IMR-90 (cell line): ENCODE results near the gene HNRNPH2. TPM values are rescaled to one million over a fixed set of nuclear protein-coding genes. Genes with fewer than 3 reads are reported as not detected.

Source experiments
- ATAC-seq: fragments of 200-7000 bp; cut with Tn5 transposase; 2 replicates; pipeline ENCODE4 v1.9.1; 2020; ENCODE audit warnings: low read depth, mild to moderate bottlenecking, moderate library complexity
- BruUV-seq: library from RNA; stranded (reverse); fragments of 400-500 nt; replicated peaks from 2 replicates; lab custom pipeline; 2021; lab: Mats Ljungman, UMichigan
- CTCF ChIA-PET: fragments of 300-600 bp; formaldehyde crosslinking; extraction: SDS; loops from one replicate; lab custom pipeline; 2021; ENCODE audit warnings: antibody characterized with exemption; lab: Yijun Ruan, JAX
- POLR2A ChIA-PET: fragments of 300-600 bp; sonication (Branson Sonifier 250); formaldehyde crosslinking; loops from one replicate; lab custom pipeline; 2022; ENCODE audit warnings: antibody characterized with exemption; ENCODE audit not compliant: unreplicated experiment; lab: Charles Lee
- DNase-seq: peaks from one replicate; pipeline ENCODE4 v3.0.0; 2013
- H2AFZ ChIP-seq: replicated peaks from 2 replicates; pipeline ENCODE3; 2013; ENCODE audit warnings: low read length, mild to moderate bottlenecking; ENCODE audit not compliant: poor library complexity
- H2AK5ac ChIP-seq: 2 replicates; pipeline ENCODE4 v1.6.1; 2013; ENCODE audit warnings: low read depth, low read length, inconsistent platforms
- H2AK9ac ChIP-seq: replicated peaks from 2 replicates; pipeline ENCODE3; 2013; ENCODE audit warnings: mild to moderate bottlenecking, low read depth, low read length, moderate library complexity; ENCODE audit not compliant: poor library complexity
- H2BK120ac ChIP-seq: 2 replicates; pipeline ENCODE4 v1.6.1; 2013; ENCODE audit warnings: low read depth, low read length, inconsistent platforms
- H2BK15ac ChIP-seq: 3 replicates; pipeline ENCODE4 v1.6.1; 2013; ENCODE audit warnings: low read depth, low read length, inconsistent platforms
- H2BK20ac ChIP-seq: 2 replicates; pipeline ENCODE4 v1.6.1; 2013; ENCODE audit warnings: low read depth, mild to moderate bottlenecking, inconsistent platforms, low read length, moderate library complexity
- H2BK5ac ChIP-seq: 2 replicates; pipeline ENCODE4 v1.6.1; 2013; ENCODE audit warnings: mild to moderate bottlenecking, low read depth, low read length, inconsistent platforms; ENCODE audit not compliant: poor library complexity, severe bottlenecking
- H3K14ac ChIP-seq: replicated peaks from 2 replicates; pipeline ENCODE4 v1.6.1; 2013; ENCODE audit warnings: low read depth, low read length, inconsistent platforms
- H3K18ac ChIP-seq: 2 replicates; pipeline ENCODE4 v1.6.1; 2013; ENCODE audit warnings: low read depth, low read length, control low read depth
- H3K23ac ChIP-seq: 2 replicates; pipeline ENCODE4 v1.6.1; 2013; ENCODE audit warnings: low read depth, low read length, inconsistent platforms
- H3K27ac ChIP-seq: 2 replicates; pipeline ENCODE4 v1.5.1; 2013; ENCODE audit warnings: mild to moderate bottlenecking, control low read depth, low read length; ENCODE audit not compliant: insufficient read depth
- H3K27me3 ChIP-seq: 2 replicates; pipeline ENCODE4 v1.6.1; 2013; ENCODE audit warnings: low read length; ENCODE audit not compliant: control insufficient read depth, insufficient read depth
- H3K36me3 ChIP-seq: 2 replicates; pipeline ENCODE4 v1.6.1; 2013; ENCODE audit warnings: low read length, mixed read lengths; ENCODE audit not compliant: control insufficient read depth, insufficient read depth
- H3K4ac ChIP-seq: 2 replicates; pipeline ENCODE4 v1.6.1; 2013; ENCODE audit warnings: low read depth, low read length, inconsistent platforms
- H3K4me1 ChIP-seq: 2 replicates; pipeline ENCODE4 v1.6.1; 2013; ENCODE audit warnings: low read length, mixed read lengths; ENCODE audit not compliant: control insufficient read depth, insufficient read depth
- H3K4me2 ChIP-seq: 2 replicates; pipeline ENCODE4 v1.6.1; 2013; ENCODE audit warnings: low read depth, mild to moderate bottlenecking, control low read depth, low read length, moderate library complexity
- H3K4me3 ChIP-seq: 2 replicates; pipeline ENCODE4 v1.5.1; 2013; ENCODE audit warnings: low read depth, mild to moderate bottlenecking, control low read depth, low read length, moderate library complexity; ENCODE audit not compliant: insufficient read depth
- H3K56ac ChIP-seq: 2 replicates; pipeline ENCODE4 v1.6.1; 2013; ENCODE audit warnings: low read length, inconsistent platforms; ENCODE audit not compliant: insufficient read depth; ENCODE audit errors: extremely low read depth
- H3K79me1 ChIP-seq, 2 experiments: 2 replicates each; pipeline ENCODE4 v1.6.1; 2013; ENCODE audit warnings: low read length in 2 of 2, inconsistent platforms in 1 of 2, low read depth in 1 of 2
- H3K9ac ChIP-seq: 2 replicates; pipeline ENCODE4 v1.6.1; 2013; ENCODE audit warnings: low read depth, low read length, control low read depth
- H3K9me1 ChIP-seq: 2 replicates; pipeline ENCODE4 v1.6.1; 2013; ENCODE audit warnings: low read length, inconsistent platforms; ENCODE audit not compliant: insufficient read depth
- H3K9me3 ChIP-seq: 2 replicates; pipeline ENCODE4 v1.6.1; 2013; ENCODE audit warnings: low read length; ENCODE audit not compliant: control insufficient read depth, insufficient read depth
- H4K20me1 ChIP-seq: 2 replicates; pipeline ENCODE4 v1.6.1; 2013; ENCODE audit warnings: low read length, inconsistent platforms; ENCODE audit not compliant: insufficient read depth
- H4K5ac ChIP-seq: 2 replicates; pipeline ENCODE4 v1.6.1; 2013; ENCODE audit warnings: mild to moderate bottlenecking, low read depth, low read length, control low read depth
- H4K8ac ChIP-seq, 2 experiments: 2 replicates each; pipeline ENCODE4 v1.6.1; 2013; ENCODE audit warnings: low read depth in 2 of 2, low read length in 2 of 2, control low read depth in 1 of 2, inconsistent platforms in 1 of 2
- H4K91ac ChIP-seq: 2 replicates; pipeline ENCODE4 v1.6.1; 2013; ENCODE audit warnings: low read depth, low read length, inconsistent platforms; ENCODE audit not compliant: insufficient read depth
- CEBPB ChIP-seq: IDR thresholded peaks from 2 replicates; pipeline ENCODE4 v1.6.1; 2012; ENCODE audit warnings: low read depth, low read length, improper control_type of control experiment
- MAZ ChIP-seq: IDR thresholded peaks from 2 replicates; pipeline ENCODE4 v1.6.1; 2012; ENCODE audit warnings: low read depth, mild to moderate bottlenecking, low read length, improper control_type of control experiment, moderate library complexity, borderline replicate concordance
- MXI1 ChIP-seq: IDR thresholded peaks from 2 replicates; pipeline ENCODE4 v1.6.1; 2012; ENCODE audit warnings: low read depth, mild to moderate bottlenecking, low read length, moderate library complexity, borderline replicate concordance
- POLR2A ChIP-seq: IDR thresholded peaks from 2 replicates; pipeline ENCODE4 v1.6.1; 2012; ENCODE audit warnings: mild to moderate bottlenecking, low read depth, low read length
- RCOR1 ChIP-seq: IDR thresholded peaks from 2 replicates; pipeline ENCODE4 v1.6.1; 2012; ENCODE audit warnings: mild to moderate bottlenecking, low read length, improper control_type of control experiment; ENCODE audit not compliant: insufficient replicate concordance
- WGBS, 2 experiments: methylation state at CpG; one replicate each; pipeline versions ENCODE4 v1.1.5 to v1.1.7; 2013; ENCODE audit warnings: missing lambda C conversion rate in 2 of 2; ENCODE audit not compliant: insufficient read length in 1 of 2; ENCODE audit errors: extremely low coverage in 2 of 2; 5-methylcytosine and 5-hydroxymethylcytosine counted together
- dilution Hi-C: fragments of 300-500 bp; cut with HindIII; formaldehyde crosslinking; loops from one replicate; pipeline ENCODE4 v1.14.3; 2018; ENCODE audit warnings: low sequenced_read_pairs; ENCODE audit not compliant: unreplicated experiment
- in situ Hi-C: fragments of 300-500 bp; cut with MboI; formaldehyde crosslinking; loops from 3 replicates; pipeline ENCODE4 v1.14.3; 2019; ENCODE audit warnings: low sequenced_read_pairs, inconsistent platforms, mixed read lengths
- intact Hi-C: fragments of 100-400 bp; cut with micrococcal nuclease; formaldehyde crosslinking; loops from 2 replicates; pipeline ENCODE4 v1.10.0; 2022
- polyA plus RNA-seq, 3 experiments: library from polyadenylated mRNA; depleted of rRNA; stranded (reverse); fragments of >200 nt; gene quantifications; 2 replicates each; pipeline ENCODE4 v1.2.3, GENCODE V29; 2012; ENCODE audit warnings: low replicate concordance in 1 of 3
- total RNA-seq: library from RNA; depleted of rRNA; stranded (reverse); fragments of >200 nt; gene quantifications from 2 replicates; pipeline ENCODE4 v1.2.3, GENCODE V29; 2012

HNRNPH2 gene
- total and polyA plus RNA-seq, 2 of the 4 experiments (the other 2 are of a cell fraction): 42.8 to 54.3 TPM

- TF ChIP-seq MXI1: no peak
- no peak for TF ChIP-seq CEBPB
- TF ChIP-seq RCOR1: no peak
Observed at GRCh38 chrX:101407748-101408531, at the start of gene HNRNPH2, which contains the start of gene GLA (continued).

- no peak for TF ChIP-seq MAZ
- no peak for TF ChIP-seq POLR2A
- ATAC-seq: peak; percentile 76
Observed at GRCh38 chrX:101359966-101360365, 48.1 kb upstream of the HNRNPH2 start.

More at GRCh38 chrX:101359966-101360365, 48.1 kb upstream of the HNRNPH2 start:
- H4K8ac ChIP-seq: peak overlapping the region in 1 of 2 experiments; percentile 40; a peak in 1 of 4 replicates
- H3K9me3 ChIP-seq: no peaks in the 10 kb centered on the region
- no peaks in the 10 kb centered on the region for H3K36me3 ChIP-seq
- H2BK20ac ChIP-seq: no peak overlapping the region
- no peak overlapping the region for H2AK5ac ChIP-seq
- no peak overlapping the region for H3K4me3 ChIP-seq
- no peak overlapping the region for H3K27ac ChIP-seq
- no peaks in the 10 kb centered on the region for H4K20me1 ChIP-seq
- no peak overlapping the region for H4K5ac ChIP-seq
- WGBS, 2 experiments: no CpG with 5 or more reads among the region's 1 CpG
- DNase-seq: peak; percentile 52
- H3K4me2 ChIP-seq: no peak overlapping the region
- no peak overlapping the region for H3K9ac ChIP-seq
- peaks cover 10% of the 10 kb centered on the region; the same call in 1 of the 2 replicates for H3K27me3 ChIP-seq
- H3K18ac ChIP-seq: no peak overlapping the region
- no peak overlapping the region for H3K23ac ChIP-seq
- H3K9me1 ChIP-seq: peaks cover 5% of the 10 kb centered on the region; the same call in 1 of the 2 replicates
- no peak overlapping the region for H2BK15ac ChIP-seq
- H3K4ac ChIP-seq: peak overlapping the region; percentile 9; the same call in 1 of the 2 replicates
- ChIA-PET POLR2A (no interaction called here), CTCF (no interaction called here)
- no peak overlapping the region for H4K91ac ChIP-seq
- intact Hi-C loops: no loop called here
- no peak overlapping the region for H3K14ac ChIP-seq
- H2AFZ ChIP-seq: peak overlapping the region; percentile 83
- H2BK120ac ChIP-seq: no peak overlapping the region
- peak overlapping the region; percentile 63 for H2AK9ac ChIP-seq
- no peaks in the 10 kb centered on the region for H3K79me1 ChIP-seq
- no peak overlapping the region for H3K56ac ChIP-seq
- no peaks in the 10 kb centered on the region for H3K4me1 ChIP-seq
- in situ Hi-C loops: no loop called here
- dilution Hi-C loops: no loop called here
- no peak overlapping the region for H2BK5ac ChIP-seq
- BruUV-seq: no TSS peak
